ENCODE results near the gene RYR1.
A peak's percentile ranks its signal among the peaks of the same experiment; 100 is the strongest.

RYR1 gene

GRCh38 chr19:38395381-38396114 lies 37.9 kb upstream of the RYR1 start:
- H3K4me3 ChIP-seq (ENCODE audit: low read depth, low read length): no peak overlapping the region
- TF ChIP-seq POLR2A (IDR thresholded peaks at IDR 0.05; ENCODE audit: extremely low read depth, insufficient read length): no peak
- no peak for TF ChIP-seq CTCF (IDR thresholded peaks at IDR 0.05; ENCODE audit: low read depth, low read length)
- TF ChIP-seq MAX (IDR thresholded peaks at IDR 0.05; ENCODE audit: low read depth, low read length): no peak
- TF ChIP-seq MYC (IDR thresholded peaks at IDR 0.05; ENCODE audit: low read depth, low read length): no peak
- DNase-seq (ENCODE audit: low read depth): no peak

- no peak for DNase-seq (ENCODE audit: low read depth)
- TF ChIP-seq CTCF (IDR thresholded peaks at IDR 0.05; ENCODE audit: low read depth, low read length): no peak
- TF ChIP-seq MAX (IDR thresholded peaks at IDR 0.05; ENCODE audit: low read depth, low read length): no peak
- TF ChIP-seq POLR2A (IDR thresholded peaks at IDR 0.05; ENCODE audit: extremely low read depth, insufficient read length): no peak
- TF ChIP-seq MYC (IDR thresholded peaks at IDR 0.05; ENCODE audit: low read depth, low read length): no peak
- no peak overlapping the region for H3K4me3 ChIP-seq (ENCODE audit: low read depth, low read length)
Observed at GRCh38 chr19:38399081-38399480, 34.4 kb upstream of the RYR1 start.

- DNase-seq (ENCODE audit: low read depth): no peak
- no peak overlapping the region for H3K4me3 ChIP-seq (ENCODE audit: low read depth, low read length)
- TF ChIP-seq MYC (IDR thresholded peaks at IDR 0.05; ENCODE audit: low read depth, low read length) (no peak), POLR2A (IDR thresholded peaks at IDR 0.05; ENCODE audit: extremely low read depth, insufficient read length) (no peak), CTCF (IDR thresholded peaks at IDR 0.05; ENCODE audit: low read depth, low read length) (no peak), MAX (IDR thresholded peaks at IDR 0.05; ENCODE audit: low read depth, low read length) (no peak)
Observed at GRCh38 chr19:38399537-38399936, 34.0 kb upstream of the RYR1 start.

GRCh38 chr19:38400361-38400760 lies 33.1 kb upstream of the RYR1 start:
- H3K4me3 ChIP-seq (ENCODE audit: low read depth, low read length): no peak overlapping the region
- DNase-seq (ENCODE audit: low read depth): no peak
- TF ChIP-seq MAX (IDR thresholded peaks at IDR 0.05; ENCODE audit: low read depth, low read length): no peak

- no peak for DNase-seq (ENCODE audit: low read depth)
- no peak overlapping the region for H3K4me3 ChIP-seq (ENCODE audit: low read depth, low read length)
- TF ChIP-seq CTCF (IDR thresholded peaks at IDR 0.05; ENCODE audit: low read depth, low read length) (no peak), POLR2A (IDR thresholded peaks at IDR 0.05; ENCODE audit: extremely low read depth, insufficient read length) (no peak), MYC (IDR thresholded peaks at IDR 0.05; ENCODE audit: low read depth, low read length) (no peak), MAX (IDR thresholded peaks at IDR 0.05; ENCODE audit: low read depth, low read length) (no peak)
Observed at GRCh38 chr19:38401148-38401547, 32.3 kb upstream of the RYR1 start.

GRCh38 chr19:38402623-38402966 lies 30.9 kb upstream of the RYR1 start:
- no peak overlapping the region for H3K4me3 ChIP-seq (ENCODE audit: low read depth, low read length)
- no peak for TF ChIP-seq CTCF (IDR thresholded peaks at IDR 0.05; ENCODE audit: low read depth, low read length)
- TF ChIP-seq MYC (IDR thresholded peaks at IDR 0.05; ENCODE audit: low read depth, low read length): 0 out of 2 replicates have a peak, but pooled peaks have one; percentile 10
- no peak for DNase-seq (ENCODE audit: low read depth)
